GM18867 (cell line): ENCODE results near the gene LYPD4.
A peak's percentile ranks its signal among the peaks of the same experiment; 100 is the strongest.
"Not testable (repeated sequence)": the region's sequence is repeated elsewhere in the genome, so short reads cannot be mapped to it uniquely, and the experiment has no call there.

Experiments used
- ATAC-seq: cut with Tn5 transposase; IDR thresholded peaks from one replicate; pipeline ENCODE4 v1.9.1; 2021; ENCODE audit warnings: mild to moderate bottlenecking, moderate library complexity; ENCODE audit not compliant: unreplicated experiment

The LYPD4 gene

GRCh38 chr19:41802770-41803169 lies 41.7 kb downstream of the LYPD4 start:
- no peak for ATAC-seq

GRCh38 chr19:41801792-41802211 lies 42.7 kb downstream of the LYPD4 start:
- ATAC-seq, result no peak

- ATAC-seq, result no peak
These were observed 43.5 kb downstream of the LYPD4 start for GRCh38 chr19:41801031-41801430.

- no peak for ATAC-seq
These were observed 45.0 kb downstream of the LYPD4 start for GRCh38 chr19:41799444-41800000.

GRCh38 chr19:41796901-41797300 lies 47.6 kb downstream of the LYPD4 start:
- ATAC-seq, result no peak

- no peak for ATAC-seq
These were observed 48.1 kb downstream of the LYPD4 start, which contains the start of gene CEACAM3 for GRCh38 chr19:41796362-41796761. TSS of gene CEACAM3 (plus strand) at chr19:41796587. CDS start at chr19:41796678, 91 bp downstream.

GRCh38 chr19:41795031-41795461 lies 49.4 kb downstream of the LYPD4 start:
- peak; percentile 67 for ATAC-seq

GRCh38 chr19:41793414-41793727 lies 51.1 kb downstream of the LYPD4 start:
- ATAC-seq, result no peak

- ATAC-seq, result no peak
These were observed 51.7 kb downstream of the LYPD4 start for GRCh38 chr19:41792513-41793413.

- not testable (repeated sequence) for ATAC-seq
These were observed 55.4 kb downstream of the LYPD4 start for GRCh38 chr19:41789053-41789452.

- not testable (repeated sequence) for ATAC-seq
These were observed 56.0 kb downstream of the LYPD4 start for GRCh38 chr19:41788518-41788917.
